NCI-H446 (cell line): ENCODE results near the gene ILDR2.
A peak's percentile ranks its signal among the peaks of the same experiment; 100 is the strongest.

Experiments
- DNase-seq, 2 experiments: peaks; one replicate each; lab custom pipeline; 2025; lab: John Stamatoyannopoulos, UW

ILDR2 gene

GRCh38 chr1:166975361-166976129 is at the start of gene ILDR2:
Gene ILDR2 (minus strand): TSS chr1:166975540. CDS start chr1:166975268, 272 bp downstream.
- DNase-seq, result peak in 1 of 2 experiments; percentile 34

GRCh38 chr1:167022384-167022783 is 47.0 kb upstream of the ILDR2 start:
- DNase-seq, result no peak

- no peak for DNase-seq
These were observed 40.9 kb upstream of the ILDR2 start for GRCh38 chr1:167016100-167016750.

- DNase-seq, result no peak
These were observed 38.0 kb upstream of the ILDR2 start for GRCh38 chr1:167013108-167013929.

GRCh38 chr1:167012570-167012969 is 37.2 kb upstream of the ILDR2 start:
- no peak for DNase-seq

- no peak for DNase-seq
These were observed 36.3 kb upstream of the ILDR2 start for GRCh38 chr1:167011560-167012191.

GRCh38 chr1:167003711-167004110 is 28.4 kb upstream of the ILDR2 start:
- DNase-seq, result no peak

- DNase-seq, result no peak
These were observed 27.0 kb upstream of the ILDR2 start for GRCh38 chr1:167002354-167002753.

GRCh38 chr1:167000546-167000945 is 25.2 kb upstream of the ILDR2 start:
- no peak for DNase-seq

GRCh38 chr1:166999500-167000055 is 24.2 kb upstream of the ILDR2 start:
- DNase-seq, result no peak

GRCh38 chr1:166999075-166999474 is 23.7 kb upstream of the ILDR2 start:
- no peak for DNase-seq

- DNase-seq, result no peak
These were observed 13.7 kb upstream of the ILDR2 start, which contains the start of gene MAEL for GRCh38 chr1:166988974-166989515. Gene MAEL (plus strand): TSS chr1:166989280. CDS start chr1:166989353, 73 bp downstream.

- no peak for DNase-seq
These were observed 6.2 kb upstream of the ILDR2 start for GRCh38 chr1:166981589-166981988.

- no peak for DNase-seq
These were observed 5.5 kb upstream of the ILDR2 start for GRCh38 chr1:166980818-166981217.

GRCh38 chr1:166980383-166980782 is 5.0 kb upstream of the ILDR2 start:
- no peak for DNase-seq

GRCh38 chr1:166978821-166979220 is 3.5 kb upstream of the ILDR2 start:
- DNase-seq, result no peak

GRCh38 chr1:166977951-166978350 is 2.6 kb upstream of the ILDR2 start:
- DNase-seq, result no peak

- DNase-seq, result no peak
These were observed 544 bp downstream of the ILDR2 start for GRCh38 chr1:166974647-166975345.

- no peak for DNase-seq
These were observed 2.5 kb downstream of the ILDR2 start for GRCh38 chr1:166972826-166973225.

GRCh38 chr1:166972193-166972592 is 3.1 kb downstream of the ILDR2 start:
- no peak for DNase-seq

GRCh38 chr1:166971252-166971651 is 4.1 kb downstream of the ILDR2 start:
- no peak for DNase-seq
